Urinary bladder (tissue), 4 donors: Measurements from ENCODE around the gene ARHGEF25. TPM values are rescaled to one million over a fixed set of nuclear protein-coding genes. Genes with fewer than 3 reads are reported as not detected.
"Not testable (repeated sequence)": the region's sequence is repeated elsewhere in the genome, so short reads cannot be mapped to it uniquely, and the experiment has no call there.

Experiments used
- DNase-seq: peaks from one replicate; pipeline ENCODE4 v3.0.0-alpha.2; 2015; ENCODE audit errors: extremely low spot score
- H3K27ac ChIP-seq: one replicate; pipeline ENCODE4 v1.5.1; 2013; ENCODE audit warnings: low read depth, mild to moderate bottlenecking, moderate library complexity
- H3K36me3 ChIP-seq: one replicate; pipeline ENCODE4 v1.6.1; 2013; ENCODE audit warnings: mild to moderate bottlenecking, moderate library complexity; ENCODE audit not compliant: insufficient read depth
- H3K4me1 ChIP-seq: one replicate; pipeline ENCODE4 v1.6.1; 2013; ENCODE audit warnings: mild to moderate bottlenecking, moderate library complexity; ENCODE audit not compliant: insufficient read depth
- H3K4me3 ChIP-seq: one replicate; pipeline ENCODE4 v1.5.1; 2013; ENCODE audit warnings: low read depth, low read length
- WGBS: extraction: QIAGEN DNeasy Blood & Tissue Kit; methylation state at CpG from one replicate; pipeline ENCODE4 v1.1.7; 2013; 5-methylcytosine and 5-hydroxymethylcytosine counted together
- polyA plus RNA-seq: library from polyadenylated mRNA; stranded (reverse); fragments of 200-250 nt; gene quantifications from one replicate; pipeline ENCODE4 v1.2.3, GENCODE V29; 2013
- total RNA-seq: library from RNA; depleted of rRNA; stranded (reverse); fragments of >200 nt; gene quantifications from one replicate; pipeline ENCODE4 v1.2.3, GENCODE V29; 2014
- donor health status: healthy with polysubstance abuse.
- donor health status: healthy.

Gene ARHGEF25
- total and polyA plus RNA-seq, 2 donors: 64.1 to 158 TPM

DNA sequence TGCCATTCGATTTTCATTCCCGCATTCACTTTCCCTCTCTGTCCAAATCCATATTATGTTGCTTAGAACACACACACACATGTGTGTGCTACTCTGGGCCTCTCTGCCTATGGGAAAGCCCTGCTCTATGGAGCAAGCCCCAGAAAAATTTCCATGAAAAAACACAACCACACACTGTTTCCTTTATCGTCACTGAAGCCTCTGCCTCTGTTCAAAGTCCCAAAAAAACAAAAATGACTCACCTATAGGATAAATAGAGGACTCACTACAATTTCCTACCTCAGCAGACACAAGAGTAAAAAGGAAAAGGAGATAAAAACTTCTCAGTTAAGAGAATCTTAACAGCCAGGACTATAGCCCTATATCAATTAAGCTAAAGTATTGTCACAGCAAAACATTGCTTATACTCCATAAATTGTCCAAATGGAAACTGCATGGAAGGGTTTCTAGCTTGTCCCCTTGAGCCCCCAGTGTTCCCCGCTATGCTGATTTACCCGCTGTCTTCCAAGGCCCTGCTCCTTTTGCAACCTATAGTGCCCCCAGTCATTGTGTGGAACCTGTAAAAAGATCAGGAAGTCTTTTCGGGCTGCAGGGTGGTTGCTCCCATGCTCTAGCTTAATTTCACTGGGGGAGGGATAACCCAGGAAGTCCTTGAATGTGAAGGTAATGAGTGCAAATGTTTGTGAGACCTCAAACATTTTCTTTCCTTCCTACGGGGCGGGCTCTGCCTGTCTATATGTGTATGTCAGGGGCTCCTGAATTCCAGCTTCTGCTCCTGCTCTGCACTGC lies 31.4 kb upstream of the ARHGEF25 start:
- 88% methylated on average over 8 of the region's 8 CpGs for WGBS
- Histone ChIP-seq H3K27ac (no peak overlapping the region), H3K4me1 (no peaks in the 10 kb centered on the region), H3K36me3 (no peaks in the 10 kb centered on the region), H3K4me3 (no peak overlapping the region)
- no peak for DNase-seq

GRCh38 chr12:57580466-57580795 lies 30.8 kb upstream of the ARHGEF25 start:
- Histone ChIP-seq H3K4me3 (no peak overlapping the region), H3K4me1 (no peaks in the 10 kb centered on the region), H3K36me3 (no peaks in the 10 kb centered on the region), H3K27ac (no peak overlapping the region)
- DNase-seq: no peak
- 84% methylated on average over 4 of the region's 4 CpGs for WGBS

- Histone ChIP-seq H3K4me1 (no peaks in the 10 kb centered on the region), H3K36me3 (no peaks in the 10 kb centered on the region), H3K4me3 (no peak overlapping the region), H3K27ac (no peak overlapping the region)
- 88% methylated on average over 1 of the region's 1 CpG for WGBS
- no peak for DNase-seq
Observed at GRCh38 chr12:57581802-57582201, 29.4 kb upstream of the ARHGEF25 start.

- 95% methylated on average over 1 of the region's 1 CpG for WGBS
- no peak overlapping the region for H3K27ac ChIP-seq
- DNase-seq: no peak
- no peaks in the 10 kb centered on the region for H3K36me3 ChIP-seq
- no peaks in the 10 kb centered on the region for H3K4me1 ChIP-seq
- no peak overlapping the region for H3K4me3 ChIP-seq
Observed at GRCh38 chr12:57582440-57582839, 28.8 kb upstream of the ARHGEF25 start.

DNA sequence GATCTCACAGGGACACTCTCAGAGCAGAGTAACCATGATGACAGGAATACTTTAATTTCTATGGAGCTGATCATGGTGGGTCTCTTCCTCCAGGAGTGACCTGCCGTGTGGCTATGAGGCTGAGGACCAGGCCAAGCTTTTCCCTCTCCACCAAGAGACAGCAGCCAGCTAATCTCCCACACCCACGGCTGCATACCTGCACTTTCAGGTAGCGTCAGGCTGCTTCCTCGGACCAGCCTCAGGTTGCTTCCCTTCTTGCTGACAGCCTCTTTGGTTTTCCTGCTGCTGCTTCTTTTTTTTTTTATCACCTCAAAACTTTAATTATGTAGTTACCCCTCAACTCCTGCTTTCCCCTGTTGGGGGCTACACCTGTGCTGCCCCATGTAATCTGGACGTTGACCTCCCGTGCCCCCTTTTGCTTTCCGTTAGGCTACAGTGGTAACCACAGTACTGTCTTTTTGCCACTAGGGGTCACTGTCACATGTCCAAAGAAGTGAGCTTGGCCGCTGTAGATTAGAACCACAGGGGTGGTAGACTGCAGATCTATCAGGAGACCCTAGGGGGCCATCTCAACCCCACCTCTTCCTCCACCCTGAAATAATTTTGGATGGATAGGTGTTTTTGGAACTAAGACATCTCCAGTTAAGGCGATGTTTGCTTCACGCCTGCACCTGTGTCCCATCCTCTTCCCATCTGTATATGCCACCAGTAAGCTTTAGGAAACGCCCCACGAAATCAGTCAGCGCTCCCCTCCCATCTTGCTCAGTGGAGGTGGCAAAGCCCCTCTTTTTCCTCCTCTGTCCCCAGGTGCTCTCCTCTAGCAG lies 28.0 kb upstream of the ARHGEF25 start:
- H3K36me3 ChIP-seq: no peaks in the 10 kb centered on the region
- peak; percentile 45 for DNase-seq
- H3K4me3 ChIP-seq: no peak overlapping the region
- 48% methylated on average over 13 of the region's 13 CpGs for WGBS
- no peak overlapping the region for H3K27ac ChIP-seq
- no peaks in the 10 kb centered on the region for H3K4me1 ChIP-seq

DNA sequence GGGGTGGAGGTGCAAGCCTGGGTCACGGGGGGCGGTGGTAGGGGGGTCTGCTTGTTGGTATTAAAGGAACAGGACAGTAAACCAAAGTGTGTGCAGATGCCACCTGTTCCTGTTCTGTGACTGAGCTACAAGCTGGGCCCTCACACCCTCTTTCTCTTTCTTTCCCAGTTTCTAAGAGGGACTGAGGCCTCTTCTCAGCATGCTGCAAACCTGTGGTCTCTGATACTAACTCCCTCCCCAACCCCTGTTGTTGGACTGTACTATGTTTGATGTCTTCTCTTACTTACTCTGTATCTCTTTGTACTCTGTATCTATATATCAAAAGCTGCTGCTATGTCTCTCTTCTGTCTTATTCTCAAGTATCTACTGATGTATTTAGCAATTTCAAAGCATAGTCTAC lies 27.2 kb upstream of the ARHGEF25 start:
- no peaks in the 10 kb centered on the region for H3K4me1 ChIP-seq
- no peak overlapping the region for H3K27ac ChIP-seq
- no peak for DNase-seq
- no peak overlapping the region for H3K4me3 ChIP-seq
- no peaks in the 10 kb centered on the region for H3K36me3 ChIP-seq
- 97% methylated on average over 2 of the region's 2 CpGs for WGBS

- DNase-seq: no peak
- Histone ChIP-seq H3K4me1 (no peaks in the 10 kb centered on the region), H3K4me3 (no peak overlapping the region), H3K27ac (no peak overlapping the region), H3K36me3 (no peaks in the 10 kb centered on the region)
Observed at GRCh38 chr12:57584690-57585089, 26.5 kb upstream of the ARHGEF25 start.

GRCh38 chr12:57585156-57585555 lies 26.1 kb upstream of the ARHGEF25 start:
- H3K27ac ChIP-seq: no peak overlapping the region
- no peaks in the 10 kb centered on the region for H3K4me1 ChIP-seq
- H3K4me3 ChIP-seq: no peak overlapping the region
- WGBS: 85% methylated on average over 2 of the region's 2 CpGs
- no peak for DNase-seq
- no peaks in the 10 kb centered on the region for H3K36me3 ChIP-seq

DNA sequence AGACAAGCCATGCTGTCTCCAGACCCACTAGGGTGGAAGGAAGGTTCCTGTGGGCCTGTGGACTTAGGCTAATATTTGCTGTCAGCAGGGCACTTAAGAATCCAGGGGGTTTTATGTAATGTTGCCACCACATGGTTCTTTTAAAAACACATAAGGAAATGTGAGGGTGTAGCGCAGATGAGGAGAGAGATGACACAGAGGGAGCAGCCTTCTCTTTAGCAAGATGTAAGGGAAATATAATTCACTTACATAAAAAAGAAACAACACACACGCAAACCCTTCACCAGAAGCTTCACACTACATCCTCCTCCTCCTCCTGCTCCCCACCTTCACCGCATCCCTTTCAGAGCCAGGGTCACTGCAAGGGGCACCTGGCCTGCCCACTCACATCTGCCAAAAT lies 25.1 kb upstream of the ARHGEF25 start:
- DNase-seq: no peak
- WGBS: 89% methylated on average over 3 of the region's 3 CpGs
- Histone ChIP-seq H3K27ac (no peak overlapping the region), H3K4me3 (no peak overlapping the region), H3K36me3 (no peaks in the 10 kb centered on the region), H3K4me1 (no peaks in the 10 kb centered on the region)

- no peak overlapping the region for H3K4me3 ChIP-seq
- DNase-seq: no peak
- H3K36me3 ChIP-seq: no peaks in the 10 kb centered on the region
- H3K27ac ChIP-seq: no peak overlapping the region
- 86% methylated on average over 3 of the region's 3 CpGs for WGBS
- H3K4me1 ChIP-seq: no peaks in the 10 kb centered on the region
Observed at GRCh38 chr12:57586832-57587429, 24.3 kb upstream of the ARHGEF25 start.

- not testable (repeated sequence) for DNase-seq, H3K4me1 ChIP-seq
- 94% methylated on average over 15 of the region's 15 CpGs for WGBS
Observed at GRCh38 chr12:57588951-57589610, 22.2 kb upstream of the ARHGEF25 start.

GRCh38 chr12:57590479-57590863 lies 20.8 kb upstream of the ARHGEF25 start:
- H3K4me1 ChIP-seq: no peaks in the 10 kb centered on the region
- WGBS: 24% methylated on average over 2 of the region's 2 CpGs
- no peak overlapping the region for H3K27ac ChIP-seq
- peak overlapping the region; percentile 84 for H3K4me3 ChIP-seq
- no peaks in the 10 kb centered on the region for H3K36me3 ChIP-seq
- DNase-seq: no peak

More at GRCh38 chr12:57588951-57589610, 22.2 kb upstream of the ARHGEF25 start:
- not testable (repeated sequence) for H3K27ac ChIP-seq, H3K4me3 ChIP-seq, H3K36me3 ChIP-seq

DNA sequence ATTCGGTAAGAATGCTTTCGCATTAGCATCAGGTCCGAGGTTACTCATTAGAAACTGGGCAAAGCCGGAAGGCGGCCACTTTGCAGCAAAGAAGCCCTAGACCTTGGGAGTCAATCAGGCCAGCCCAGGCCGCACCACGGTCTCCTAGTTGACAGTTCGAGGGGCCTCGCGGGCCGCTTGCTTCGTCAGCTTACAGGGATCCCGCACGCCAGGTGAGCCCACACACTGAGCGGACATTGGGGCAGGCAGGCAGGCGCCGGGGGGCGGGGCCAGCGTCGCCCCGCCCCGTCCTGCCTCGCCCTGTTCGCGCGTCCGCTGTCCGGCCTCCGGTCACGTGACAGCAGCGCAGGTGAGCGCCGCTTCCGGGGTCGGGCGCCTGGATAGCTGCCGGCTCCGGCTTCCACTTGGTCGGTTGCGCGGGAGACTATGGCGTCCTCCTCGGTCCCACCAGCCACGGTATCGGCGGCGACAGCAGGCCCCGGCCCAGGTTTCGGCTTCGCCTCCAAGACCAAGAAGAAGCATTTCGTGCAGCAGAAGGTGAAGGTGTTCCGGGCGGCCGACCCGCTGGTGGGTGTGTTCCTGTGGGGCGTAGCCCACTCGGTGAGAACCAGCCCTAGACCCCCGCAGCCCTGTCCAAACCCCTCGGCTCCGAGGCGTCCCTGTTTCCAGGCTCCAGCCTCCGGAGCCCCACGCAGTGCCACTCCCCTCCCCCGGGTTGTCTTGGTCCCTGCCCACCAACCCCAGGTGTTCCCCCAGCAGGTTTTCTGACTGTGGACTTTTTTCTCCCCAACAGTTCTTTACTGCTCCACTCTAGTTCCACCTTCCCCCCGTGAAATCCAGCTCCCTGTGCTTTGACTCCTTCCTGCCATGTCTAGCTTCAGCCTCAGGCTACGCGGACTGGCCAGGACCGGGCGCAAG lies 20.1 kb upstream of the ARHGEF25 start, which contains the start of gene PIP4K2C:
TSS of gene PIP4K2C (plus strand) at position 329 of the 918 bp plus-strand sequence. CDS start at position 427, 98 bp downstream.
- 1% methylated on average over 69 of the region's 69 CpGs for WGBS
- H3K4me3 ChIP-seq: peak within 1 kb of the TSS; percentile 84
- no peaks in the 10 kb centered on the region for H3K36me3 ChIP-seq
- H3K27ac ChIP-seq: no peak within 1 kb of the TSS
- no peaks in the 10 kb centered on the region for H3K4me1 ChIP-seq
- peak; percentile 13 for DNase-seq
